ENCODE data around the gene BICC1.

BICC1 gene

GRCh38 chr10:58512491-58513187 is at the start of gene BICC1:
BICC1 (plus strand) TSS chr10:58512872; CDS start chr10:58513144, 272 bp downstream.
- in situ Hi-C loops (cut with MboI; ENCODE audit: low sequenced_read_pairs), result no loop called here

GRCh38 chr10:58464956-58465355 is 47.7 kb upstream of the BICC1 start:
- in situ Hi-C loops (cut with MboI; ENCODE audit: low sequenced_read_pairs), result no loop called here

- in situ Hi-C loops (cut with MboI; ENCODE audit: low sequenced_read_pairs), result no loop called here
These were observed 47.0 kb upstream of the BICC1 start for GRCh38 chr10:58465629-58466028.

GRCh38 chr10:58467931-58468635 is 44.6 kb upstream of the BICC1 start:
- in situ Hi-C loops (cut with MboI; ENCODE audit: low sequenced_read_pairs), result no loop called here

- in situ Hi-C loops (cut with MboI; ENCODE audit: low sequenced_read_pairs), result no loop called here
These were observed 38.7 kb upstream of the BICC1 start for GRCh38 chr10:58473976-58474375.

- in situ Hi-C loops (cut with MboI; ENCODE audit: low sequenced_read_pairs), result no loop called here
These were observed 37.1 kb upstream of the BICC1 start for GRCh38 chr10:58475322-58476277.

GRCh38 chr10:58477122-58477521 is 35.5 kb upstream of the BICC1 start:
- in situ Hi-C loops (cut with MboI; ENCODE audit: low sequenced_read_pairs), result no loop called here

GRCh38 chr10:58477902-58478301 is 34.8 kb upstream of the BICC1 start:
- in situ Hi-C loops (cut with MboI; ENCODE audit: low sequenced_read_pairs), result no loop called here

- in situ Hi-C loops (cut with MboI; ENCODE audit: low sequenced_read_pairs), result no loop called here
These were observed 33.6 kb upstream of the BICC1 start for GRCh38 chr10:58479045-58479444.

- in situ Hi-C loops (cut with MboI; ENCODE audit: low sequenced_read_pairs), result no loop called here
These were observed 32.4 kb upstream of the BICC1 start for GRCh38 chr10:58480321-58480720.

- in situ Hi-C loops (cut with MboI; ENCODE audit: low sequenced_read_pairs), result no loop called here
These were observed 31.0 kb upstream of the BICC1 start for GRCh38 chr10:58481569-58482109.

GRCh38 chr10:58486821-58487220 is 25.9 kb upstream of the BICC1 start:
- in situ Hi-C loops (cut with MboI; ENCODE audit: low sequenced_read_pairs), result no loop called here

GRCh38 chr10:58488921-58489320 is 23.8 kb upstream of the BICC1 start:
- in situ Hi-C loops (cut with MboI; ENCODE audit: low sequenced_read_pairs), result no loop called here

- in situ Hi-C loops (cut with MboI; ENCODE audit: low sequenced_read_pairs), result no loop called here
These were observed 9.7 kb upstream of the BICC1 start for GRCh38 chr10:58502956-58503355.

- in situ Hi-C loops (cut with MboI; ENCODE audit: low sequenced_read_pairs), result no loop called here
These were observed 4.4 kb upstream of the BICC1 start for GRCh38 chr10:58508316-58508715.

- in situ Hi-C loops (cut with MboI; ENCODE audit: low sequenced_read_pairs), result no loop called here
These were observed 744 bp upstream of the BICC1 start for GRCh38 chr10:58511765-58512490.

- in situ Hi-C loops (cut with MboI; ENCODE audit: low sequenced_read_pairs), result no loop called here
These were observed 777 bp downstream of the BICC1 start for GRCh38 chr10:58513188-58514110.

- in situ Hi-C loops (cut with MboI; ENCODE audit: low sequenced_read_pairs), result no loop called here
These were observed 1.6 kb downstream of the BICC1 start for GRCh38 chr10:58514111-58514770.
